ENCODE measurements around the gene PPL. TPM values are rescaled to one million over a fixed set of nuclear protein-coding genes. Genes with fewer than 3 reads are reported as not detected.

PPL gene
- total RNA-seq, 2 donors from 2014 or later, result 23.8 to 24.1 TPM

GRCh38 chr16:4922721-4923342 lies 14.1 kb downstream of the PPL start:
- intact Hi-C loops (cut with DNase I), result no loop called here
- no peak for DNase-seq (ENCODE audit: low spot score)

- intact Hi-C loops (cut with DNase I), result no loop called here
- DNase-seq (ENCODE audit: low spot score), result no peak
Measured at GRCh38 chr16:4920826-4921225, 16.1 kb downstream of the PPL start.

- intact Hi-C loops (cut with DNase I), result no loop called here
- DNase-seq (ENCODE audit: low spot score), result no peak
Measured at GRCh38 chr16:4918781-4919251, 18.1 kb downstream of the PPL start.

- intact Hi-C loops (cut with DNase I), result no loop called here
- DNase-seq (ENCODE audit: low spot score), result no peak
Measured at GRCh38 chr16:4917117-4917516, 19.8 kb downstream of the PPL start.

GRCh38 chr16:4915226-4915761 lies 21.7 kb downstream of the PPL start:
- DNase-seq (ENCODE audit: low spot score), result no peak
- intact Hi-C loops (cut with DNase I), result no loop called here

- intact Hi-C loops (cut with DNase I), result no loop called here
- DNase-seq (ENCODE audit: low spot score), result no peak
Measured at GRCh38 chr16:4914528-4915225, 22.3 kb downstream of the PPL start.

GRCh38 chr16:4913774-4914525 lies 23.0 kb downstream of the PPL start:
- intact Hi-C loops (cut with DNase I), result no loop called here
- DNase-seq (ENCODE audit: low spot score), result no peak

- intact Hi-C loops (cut with DNase I), result no loop called here
- DNase-seq (ENCODE audit: low spot score), result no peak
Measured at GRCh38 chr16:4913130-4913773, 23.7 kb downstream of the PPL start.

GRCh38 chr16:4911970-4912386 lies 25.0 kb downstream of the PPL start:
- DNase-seq (ENCODE audit: low spot score), result no peak
- intact Hi-C loops (cut with DNase I), result no loop called here

- DNase-seq (ENCODE audit: low spot score), result no peak
- intact Hi-C loops (cut with DNase I), result no loop called here
Measured at GRCh38 chr16:4910828-4911227, 26.1 kb downstream of the PPL start.

GRCh38 chr16:4909825-4910224 lies 27.1 kb downstream of the PPL start:
- no peak for DNase-seq (ENCODE audit: low spot score)
- intact Hi-C loops (cut with DNase I), result no loop called here

GRCh38 chr16:4908854-4909401 lies 28.0 kb downstream of the PPL start:
- intact Hi-C loops (cut with DNase I), result no loop called here
- DNase-seq (ENCODE audit: low spot score), result no peak

- intact Hi-C loops (cut with DNase I), result no loop called here
- DNase-seq (ENCODE audit: low spot score), result no peak
Measured at GRCh38 chr16:4904942-4905615, 31.9 kb downstream of the PPL start.

GRCh38 chr16:4904108-4904941 lies 32.6 kb downstream of the PPL start:
- intact Hi-C loops (cut with DNase I), result no loop called here
- DNase-seq (ENCODE audit: low spot score), result no peak

- intact Hi-C loops (cut with DNase I), result no loop called here
- no peak for DNase-seq (ENCODE audit: low spot score)
Measured at GRCh38 chr16:4902038-4902437, 34.9 kb downstream of the PPL start.

GRCh38 chr16:4900750-4901149 lies 36.2 kb downstream of the PPL start:
- no peak for DNase-seq (ENCODE audit: low spot score)
- intact Hi-C loops (cut with DNase I), result no loop called here

- DNase-seq (ENCODE audit: low spot score), result no peak
- intact Hi-C loops (cut with DNase I), result no loop called here
Measured at GRCh38 chr16:4900036-4900435, 36.9 kb downstream of the PPL start.

- intact Hi-C loops (cut with DNase I), result no loop called here
- no peak for DNase-seq (ENCODE audit: low spot score)
Measured at GRCh38 chr16:4899474-4899846, 37.5 kb downstream of the PPL start.
